GM12878 (cell line): ENCODE results near the gene KRT86. TPM values are rescaled to one million over a fixed set of nuclear protein-coding genes. Genes with fewer than 3 reads are reported as not detected.
A peak's percentile ranks its signal among the peaks of the same experiment; 100 is the strongest.

Source experiments
- ATAC-seq: fragments of 200-7000 bp; cut with Tn5 transposase; 3 replicates; pipeline ENCODE4 v1.9.1; 2020; ENCODE audit warnings: mild to moderate bottlenecking, moderate library complexity
- BruUV-seq: library from RNA; stranded (reverse); fragments of 400-500 nt; replicated peaks from 2 replicates; lab custom pipeline; 2021; lab: Mats Ljungman, UMichigan
- CTCF ChIA-PET: fragments of 300-600 bp; sonication (Branson Sonifier 250); formaldehyde crosslinking; extraction: SDS; loops from one replicate; lab custom pipeline; 2021; ENCODE audit warnings: inconsistent platforms; lab: Yijun Ruan, JAX
- POLR2A ChIA-PET: fragments of 350-600 bp; formaldehyde crosslinking; extraction: SDS; loops from one replicate; lab custom pipeline; 2021; ENCODE audit warnings: inconsistent platforms; lab: Charles Lee
- RAD21 ChIA-PET: fragments of 300-600 bp; sonication (Branson Sonifier 250); formaldehyde crosslinking; loops from one replicate; lab custom pipeline; 2023; ENCODE audit warnings: antibody characterized with exemption; ENCODE audit not compliant: unreplicated experiment; lab: Charles Lee
- SMC1A ChIA-PET: fragments of 300-600 bp; sonication (Branson Sonifier 250); formaldehyde crosslinking; loops from one replicate; lab custom pipeline; 2023; ENCODE audit not compliant: unreplicated experiment, uncharacterized antibody; lab: Charles Lee
- DNase-seq: peaks from one replicate; pipeline ENCODE4 v3.0.0-alpha.2; 2011; ENCODE audit warnings: low read depth, low spot score
- FAIRE-seq: peaks from 3 replicates; lab custom pipeline; 2011; peaks lifted over from hg19 to GRCh38; lab: Jason Lieb, UNC
- H2AFZ ChIP-seq: 2 replicates; pipeline ENCODE4 v1.6.0; 2011; ENCODE audit warnings: low read depth, low read length, control low read depth; ENCODE audit not compliant: control insufficient read depth
- H3K27ac ChIP-seq: 2 replicates; pipeline ENCODE4 v1.5.1; 2011; ENCODE audit warnings: control low read depth; ENCODE audit not compliant: control insufficient read depth, insufficient read depth
- H3K27me3 ChIP-seq, 2 experiments: replicated peaks in 1 of 2; 2 replicates each; pipeline versions ENCODE4 v1.6.0 to v1.6.1; 2011; ENCODE audit warnings: low read length in 1 of 2; ENCODE audit not compliant: control insufficient read depth in 2 of 2, insufficient read depth in 2 of 2
- H3K36me3 ChIP-seq, 2 experiments: 2 replicates each; pipeline ENCODE4 v1.5.1; 2011; ENCODE audit warnings: low read length in 1 of 2; ENCODE audit not compliant: control insufficient read depth in 2 of 2, insufficient read depth in 2 of 2
- H3K4me1 ChIP-seq: 2 replicates; pipeline ENCODE4 v1.6.1; 2011; ENCODE audit warnings: mild to moderate bottlenecking, low read length, moderate library complexity, mixed read lengths; ENCODE audit not compliant: control insufficient read depth, insufficient read depth
- H3K4me2 ChIP-seq: 2 replicates; pipeline ENCODE4 v1.6.0; 2011; ENCODE audit warnings: control low read depth; ENCODE audit not compliant: control insufficient read depth, insufficient read depth
- H3K4me3 ChIP-seq: fragments of 200-600 bp; sonication (generic); 2 replicates; pipeline ENCODE4 v1.5.1; 2016
- H3K79me2 ChIP-seq: 2 replicates; pipeline ENCODE4 v1.6.0; 2011; ENCODE audit warnings: low read length; ENCODE audit not compliant: control insufficient read depth, insufficient read depth
- H3K9ac ChIP-seq: 2 replicates; pipeline ENCODE4 v1.8.0; 2011; ENCODE audit warnings: low read length, control low read depth, mixed read lengths; ENCODE audit not compliant: control insufficient read depth, insufficient read depth
- H3K9me3 ChIP-seq: replicated peaks from 3 replicates; pipeline ENCODE4 v1.5.1; 2011; ENCODE audit warnings: mild to moderate bottlenecking, low read length; ENCODE audit not compliant: control insufficient read depth, insufficient read depth
- H4K20me1 ChIP-seq: 2 replicates; pipeline ENCODE4 v1.6.0; 2011; ENCODE audit not compliant: control insufficient read depth, insufficient read depth
- ATF7 ChIP-seq: fragments of 450-650 bp; IDR thresholded peaks from 2 replicates; pipeline ENCODE4 v1.6.1; 2016; ENCODE audit warnings: low read depth, mild to moderate bottlenecking
- BCL11A ChIP-seq: IDR thresholded peaks from 2 replicates; pipeline ENCODE4 v1.6.1; 2011; ENCODE audit warnings: low read depth, low read length
- BHLHE40 ChIP-seq, 2 experiments: fragments of 450-650 bp in 1 of 2; IDR thresholded peaks; 2 replicates each; pipeline ENCODE4 v1.6.1; 2011 to 2017; ENCODE audit warnings: low read depth in 2 of 2, borderline replicate concordance in 1 of 2, improper control_type of control experiment in 1 of 2, low read length in 1 of 2, mild to moderate bottlenecking in 1 of 2
- E2F4 ChIP-seq: IDR thresholded peaks from 2 replicates; pipeline ENCODE4 v1.6.1; 2012; ENCODE audit warnings: low read depth, low read length, improper control_type of control experiment
- E2F8 ChIP-seq: fragments of 450-650 bp; IDR thresholded peaks from 2 replicates; pipeline ENCODE4 v1.6.1; 2018; ENCODE audit warnings: mild to moderate bottlenecking, low read depth, moderate library complexity; ENCODE audit not compliant: partially characterized antibody
- EP300 ChIP-seq, 2 experiments: fragments of 150-350 bp in 1 of 2; IDR thresholded peaks; 2 replicates each; pipeline ENCODE4 v1.6.1; 2011 to 2012; ENCODE audit warnings: low read depth in 2 of 2, low read length in 2 of 2, borderline replicate concordance in 1 of 2, improper control_type of control experiment in 1 of 2, inconsistent platforms in 1 of 2; ENCODE audit not compliant: control insufficient read depth in 1 of 2
- FOXM1 ChIP-seq: IDR thresholded peaks from 2 replicates; pipeline ENCODE4 v1.6.1; 2012; ENCODE audit warnings: low read depth, mild to moderate bottlenecking, inconsistent platforms, low read length, moderate library complexity
- HDAC6 ChIP-seq: fragments of 200-600 bp; sonication (generic); IDR thresholded peaks from one replicate; pipeline ENCODE4 v1.8.0; 2017; ENCODE audit warnings: antibody characterized with exemption; ENCODE audit not compliant: unreplicated experiment
- LARP7 ChIP-seq: fragments of 450-650 bp; IDR thresholded peaks from 2 replicates; pipeline ENCODE4 v1.6.1; 2017; ENCODE audit warnings: mild to moderate bottlenecking
- MTA2 ChIP-seq: fragments of 450-650 bp; IDR thresholded peaks from 2 replicates; pipeline ENCODE4 v1.6.1; 2016; ENCODE audit warnings: low read depth, mild to moderate bottlenecking, moderate library complexity
- NBN ChIP-seq: fragments of 450-650 bp; IDR thresholded peaks from 2 replicates; pipeline ENCODE4 v1.6.1; 2016
- SP1 ChIP-seq: IDR thresholded peaks from one replicate; pipeline ENCODE4 v1.6.1; 2011; ENCODE audit warnings: low read depth, low read length
- TCF12 ChIP-seq: IDR thresholded peaks from 2 replicates; pipeline ENCODE4 v1.6.1; 2011; ENCODE audit warnings: low read depth, mild to moderate bottlenecking, low read length
- WGBS: methylation state at CpG from one replicate; pipeline ENCODE4 v1.1.6; 2016; ENCODE audit warnings: low lambda C conversion rate; ENCODE audit not compliant: insufficient replicate concordance, insufficient coverage; ENCODE audit errors: missing lambda C conversion rate; 5-methylcytosine and 5-hydroxymethylcytosine counted together
- in situ Hi-C: fragments of 300-500 bp; cut with MboI; formaldehyde crosslinking; loops from 9 replicates; pipeline ENCODE4 v1.14.3; 2018; ENCODE audit warnings: mixed read lengths
- intact Hi-C: fragments of 100-400 bp; cut with micrococcal nuclease; formaldehyde crosslinking; loops from one replicate; pipeline ENCODE4 v1.14.2; 2022; ENCODE audit not compliant: unreplicated experiment
- polyA plus RNA-seq, 11 experiments: library from polyadenylated mRNA; depleted of rRNA in 4 of 11; unstranded in 6 of 11; stranded (reverse) in 5 of 11; fragments of >200 nt; fragmentation: Nextera tagmentation in 4 of 11; fragmentation: Illumina TruSeq in 1 of 11; extraction: Ambion mirVana in 4 of 11; extraction: Trizol in 1 of 11; gene quantifications; 1 replicate in 1 of 11; 2 replicates in 10 of 11; pipeline versions ENCODE4 v1.2.1 to v1.2.3, GENCODE V29; 2011 to 2016; ENCODE audit warnings: inconsistent platforms in 2 of 11, missing spikeins in 2 of 11, low read depth in 1 of 11
- total RNA-seq, 4 experiments: library from RNA; depleted of rRNA in 3 of 4; stranded (reverse); fragments of >200 nt in 3 of 4; fragmentation: Illumina TruSeq in 1 of 4; extraction: Trizol in 1 of 4; gene quantifications; 2 replicates each; pipeline versions ENCODE4 v1.2.1 to v1.2.3, GENCODE V29; 2013 to 2021

Gene KRT86
- total and polyA plus RNA-seq, 10 of the 15 experiments (the other 5 are each of a cell fraction or from before 2014, with no cell fraction given) = 0.11 to 0.54 (median 0.18) TPM; not detected in 4

GRCh38 chr12:52349196-52349595 lies 74.8 kb downstream of the KRT86 start:
- no peak overlapping the region for H2AFZ ChIP-seq
- FAIRE-seq = no peak
- no peak overlapping the region for H3K9ac ChIP-seq
- TF ChIP-seq NBN (no peak), E2F8 (no peak), SP1 (no peak), LARP7 (no peak), BCL11A (no peak), FOXM1 (no peak), TCF12 (no peak), HDAC6 (no peak), EP300 (IDR thresholded peaks at IDR 0.05; ENCODE audit: borderline replicate concordance in 1 of 2, control insufficient read depth in 1 of 2, low read depth in 2 of 2, low read length in 2 of 2) (no peak), MTA2 (0 out of 2 replicates have a peak, but pooled peaks have one; percentile 31), ATF7 (no peak), BHLHE40 (IDR thresholded peaks at IDR 0.05; ENCODE audit: borderline replicate concordance in 1 of 2, low read depth in 2 of 2, low read length in 1 of 2) (peak in 1 of 2 experiments; percentile 46; a peak in 1 of 4 replicates), E2F4 (no peak)
- TF ChIP-seq, all 136 proteins: peak for 2
- Histone ChIP-seq H4K20me1 (no peaks in the 10 kb centered on the region), H3K4me3 (no peak overlapping the region), H3K4me1 (no peaks in the 10 kb centered on the region), H3K27me3 (no peaks in the 10 kb centered on the region; a peak in 1 of 4 replicates), H3K79me2 (no peaks in the 10 kb centered on the region), H3K4me2 (no peak overlapping the region), H3K36me3 (no peaks in the 10 kb centered on the region), H3K9me3 (no peaks in the 10 kb centered on the region), H3K27ac (no peak overlapping the region)
- CTCF ChIA-PET = interaction anchor here (1.0 kb wide), 1 partner anchor 21 kb away, joined by 3 read pairs; no protein-coding TSS in a partner anchor
- 34% methylated on average over 6 of the region's 6 CpGs for WGBS
- POLR2A ChIA-PET = no interaction called here
- no TSS peak for BruUV-seq
- SMC1A ChIA-PET = no interaction called here
- RAD21 ChIA-PET = no interaction called here
- peak; percentile 76 for ATAC-seq
- in situ Hi-C loops (no loop called here), intact Hi-C loops (no loop called here)
- DNase-seq = no peak
